Stimulated activated naive B cell treated with anti-CD40 and anti-IgM and Interleukin-4, amounts not matched to agents 10 μg/mL and 1 μg/mL and 100 μg/mL, for 72 hours (primary cell): ENCODE measurements around the gene SEPTIN10.

Source experiments
- ATAC-seq, 2 donors: fragments of 150-1000 bp; cut with Tn5 transposase; replicated peaks; 2 replicates each; pipeline ENCODE4 v1.10.0; 2021; ENCODE audit warnings: moderate library complexity in 1 of 2
- DNase-seq: peaks from one replicate; pipeline ENCODE4 v3.0.0; 2021
- H3K27ac Mint-ChIP-seq: one replicate; pipeline ENCODE4 v1.8.0; 2022; ENCODE audit warnings: mild to moderate bottlenecking, mixed read lengths
- H3K27me3 Mint-ChIP-seq, 2 donors: one replicate each; pipeline ENCODE4 v1.8.0; 2022; ENCODE audit warnings: mixed read lengths in 2 of 2
- H3K36me3 Mint-ChIP-seq, 2 donors: one replicate each; pipeline ENCODE4 v1.8.0; 2022; ENCODE audit warnings: mixed read lengths in 2 of 2, mild to moderate bottlenecking in 1 of 2
- H3K4me1 Mint-ChIP-seq, 2 donors: one replicate each; pipeline ENCODE4 v1.8.0; 2022; ENCODE audit warnings: mixed read lengths in 2 of 2, mild to moderate bottlenecking in 1 of 2
- H3K4me3 Mint-ChIP-seq, 2 donors: one replicate each; pipeline ENCODE4 v1.8.0; 2022; ENCODE audit warnings: mild to moderate bottlenecking in 2 of 2, mixed read lengths in 2 of 2, moderate library complexity in 1 of 2
- H3K9me3 Mint-ChIP-seq, 2 donors: one replicate each; pipeline ENCODE4 v1.8.0; 2022; ENCODE audit warnings: mixed read lengths in 2 of 2, mild to moderate bottlenecking in 1 of 2

The SEPTIN10 gene

DNA sequence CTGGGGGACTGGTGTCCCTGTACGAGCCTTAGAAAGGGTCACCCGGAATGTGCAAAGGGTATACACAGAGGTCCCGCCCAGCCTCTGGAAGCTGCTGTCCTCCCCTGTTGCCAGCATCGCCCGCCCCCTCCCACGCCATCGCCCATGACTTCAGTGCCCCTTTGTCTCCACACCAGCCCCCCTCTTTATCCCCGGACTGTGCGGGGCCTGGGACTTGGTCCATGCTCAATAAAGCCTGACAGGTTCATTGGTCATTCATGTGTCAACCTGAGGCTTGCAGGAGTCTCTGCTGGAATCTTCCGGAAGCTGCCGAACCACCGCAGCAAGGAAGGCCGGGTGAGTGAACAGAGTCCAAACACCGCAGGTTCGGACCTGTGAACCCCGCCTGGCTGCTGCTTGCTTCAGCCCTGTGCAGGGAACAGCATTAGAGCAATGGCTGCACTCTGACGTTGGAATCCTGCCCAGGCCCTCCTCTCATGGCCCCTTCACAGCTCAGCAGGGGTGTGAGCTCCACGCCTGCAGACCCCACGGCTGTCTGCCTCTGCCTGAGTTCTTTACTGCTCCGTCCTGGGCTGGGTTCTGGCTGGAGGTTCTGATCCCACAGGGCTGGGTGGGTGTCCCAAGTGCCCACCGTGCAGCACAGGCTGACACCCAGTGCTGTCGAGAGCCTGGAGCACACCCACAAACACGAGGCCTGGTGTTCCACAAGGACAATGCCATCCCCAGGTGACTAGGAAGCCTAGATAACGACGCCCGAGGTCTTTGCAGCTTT lies 96.5 kb downstream of the SEPTIN10 start:
- ATAC-seq, result no peak
- DNase-seq, result no peak
- no peak overlapping the region for H3K27ac Mint-ChIP-seq
- no peak overlapping the region for H3K4me3 Mint-ChIP-seq
- no peaks in the 10 kb centered on the region for H3K36me3 Mint-ChIP-seq
- no peaks in the 10 kb centered on the region for H3K9me3 Mint-ChIP-seq
- no peaks in the 10 kb centered on the region for H3K4me1 Mint-ChIP-seq
- no peaks in the 10 kb centered on the region for H3K27me3 Mint-ChIP-seq

DNA sequence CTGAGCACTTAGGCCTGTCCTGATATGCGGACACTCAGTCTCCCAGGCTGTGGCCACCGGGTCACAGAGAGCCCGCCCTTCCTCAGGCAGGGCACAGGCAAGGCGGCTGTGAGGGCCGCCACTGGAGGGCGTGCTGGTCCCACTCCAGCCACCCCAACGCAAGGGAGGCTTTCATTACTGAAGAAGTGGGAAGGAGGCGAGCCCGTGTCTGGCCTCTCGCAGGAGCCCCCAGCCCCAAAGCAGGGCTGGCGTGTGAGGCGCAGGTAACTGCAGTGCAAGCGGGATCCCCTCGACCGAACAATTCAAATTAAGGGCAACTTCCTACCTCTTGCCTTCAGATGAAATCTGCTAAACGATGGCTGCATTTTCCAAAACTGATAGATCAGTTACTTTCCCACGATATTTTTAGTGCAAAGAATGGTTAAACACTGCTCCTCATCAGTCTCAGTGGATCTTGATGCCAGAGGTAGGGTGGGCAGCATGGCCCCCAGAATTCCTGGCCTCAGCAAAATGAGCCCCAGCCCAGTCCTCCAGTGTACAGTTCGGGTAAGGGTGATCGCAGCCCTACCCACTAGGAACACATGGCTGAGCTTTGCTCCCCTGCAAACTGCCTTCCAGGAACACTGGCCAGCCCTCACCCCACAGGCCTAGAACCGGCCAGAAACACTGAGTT lies 97.2 kb downstream of the SEPTIN10 start:
- Mint-ChIP-seq H3K27me3 (no peaks in the 10 kb centered on the region), H3K4me3 (no peak overlapping the region), H3K27ac (no peak overlapping the region), H3K9me3 (no peaks in the 10 kb centered on the region), H3K4me1 (no peaks in the 10 kb centered on the region), H3K36me3 (no peaks in the 10 kb centered on the region)
- DNase-seq (no peak), ATAC-seq (peak in 1 of 2 donors; percentile 59)

DNA sequence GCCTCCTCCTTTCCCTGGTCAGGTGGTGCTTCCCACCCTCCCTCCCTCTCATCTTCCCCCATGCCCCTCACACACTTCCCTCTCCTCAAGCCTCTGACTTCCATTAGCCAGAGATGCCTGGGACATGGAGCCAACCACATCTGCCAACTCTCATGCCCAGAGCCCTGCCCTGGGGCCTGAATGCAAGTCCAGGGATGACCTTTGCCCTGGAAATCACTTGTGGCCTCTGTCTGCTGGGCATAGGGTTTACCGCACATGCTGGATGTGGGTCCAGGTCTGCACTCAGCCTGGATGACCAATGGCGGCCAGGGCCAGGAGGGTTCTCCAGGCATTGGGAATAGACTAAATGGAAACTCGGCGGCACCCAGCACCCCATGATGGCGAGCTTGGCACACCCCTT lies 98.9 kb downstream of the SEPTIN10 start:
- no peak for ATAC-seq
- Mint-ChIP-seq H3K27me3 (no peaks in the 10 kb centered on the region), H3K4me1 (peaks cover 0 to 2% of the 10 kb centered on the region in 2 donors), H3K36me3 (no peaks in the 10 kb centered on the region), H3K4me3 (no peak overlapping the region), H3K27ac (no peak overlapping the region), H3K9me3 (no peaks in the 10 kb centered on the region)
- no peak for DNase-seq

DNA sequence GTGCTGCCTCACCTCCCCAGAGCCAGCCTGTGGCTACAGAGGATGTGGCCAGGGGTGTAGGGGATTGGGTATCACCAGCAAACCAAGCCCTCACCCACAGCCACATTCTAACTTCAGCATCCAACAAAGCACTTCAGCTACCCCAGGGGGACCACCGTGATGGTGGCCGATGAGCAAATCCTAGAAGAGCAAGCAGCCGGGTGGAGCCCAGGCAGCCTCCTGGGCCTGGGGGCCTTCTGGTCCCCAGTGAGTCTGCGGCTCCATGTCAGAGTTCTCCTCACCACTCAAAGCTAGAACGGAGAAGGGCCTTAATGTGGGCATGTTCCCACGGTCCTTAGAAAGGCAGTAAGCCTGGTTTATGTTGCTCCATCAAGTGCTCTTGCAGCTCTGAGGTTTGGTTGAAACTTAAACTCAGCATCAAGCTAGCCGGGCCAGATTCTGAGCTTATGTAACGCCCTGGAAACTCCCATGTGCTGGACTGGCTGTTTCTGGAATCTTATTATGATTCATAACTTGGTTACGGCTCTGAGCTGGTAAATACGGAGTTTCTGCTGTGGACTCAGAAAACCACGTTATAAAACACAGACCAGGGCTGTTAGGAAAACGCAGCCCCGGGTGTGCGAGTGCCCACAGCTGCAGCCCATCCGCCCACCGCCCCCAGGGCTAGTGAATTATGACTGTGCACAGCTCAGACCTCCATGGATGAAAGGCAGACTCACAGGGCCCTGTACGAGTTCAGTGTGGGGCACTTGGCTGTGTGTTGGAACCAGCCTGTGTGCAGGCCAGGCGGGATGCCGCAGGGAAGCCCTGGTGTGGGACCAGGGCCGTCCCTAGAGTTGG lies 99.8 kb downstream of the SEPTIN10 start:
- DNase-seq (no peak), ATAC-seq (peak in 1 of 2 donors; percentile 41)
- Mint-ChIP-seq H3K9me3 (no peaks in the 10 kb centered on the region), H3K36me3 (no peaks in the 10 kb centered on the region), H3K4me3 (no peak overlapping the region), H3K27me3 (no peaks in the 10 kb centered on the region), H3K27ac (no peak overlapping the region), H3K4me1 (peaks cover 0 to 2% of the 10 kb centered on the region in 2 donors)

DNA sequence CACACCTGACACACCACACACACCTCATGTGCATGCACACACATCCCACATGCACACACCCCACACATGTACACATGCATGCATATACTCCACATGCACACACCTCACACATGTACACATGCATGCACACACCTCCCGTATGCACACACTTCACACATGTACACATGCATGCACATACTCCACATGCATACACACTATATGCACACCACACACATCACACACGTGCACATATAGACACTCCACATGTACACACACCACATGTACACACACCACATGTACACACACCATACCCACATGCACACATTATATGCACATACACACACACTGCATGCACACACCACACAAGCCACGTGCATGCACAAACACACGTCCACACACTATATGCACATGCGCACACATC lies 100.5 kb downstream of the SEPTIN10 start:
- H3K27ac Mint-ChIP-seq, result no peak overlapping the region
- no peaks in the 10 kb centered on the region for H3K9me3 Mint-ChIP-seq
- DNase-seq, result no peak
- H3K4me3 Mint-ChIP-seq, result no peak overlapping the region
- ATAC-seq, result no peak
- peaks cover 0 to 2% of the 10 kb centered on the region in 2 donors for H3K4me1 Mint-ChIP-seq
- H3K27me3 Mint-ChIP-seq, result no peaks in the 10 kb centered on the region
- H3K36me3 Mint-ChIP-seq, result no peaks in the 10 kb centered on the region

DNA sequence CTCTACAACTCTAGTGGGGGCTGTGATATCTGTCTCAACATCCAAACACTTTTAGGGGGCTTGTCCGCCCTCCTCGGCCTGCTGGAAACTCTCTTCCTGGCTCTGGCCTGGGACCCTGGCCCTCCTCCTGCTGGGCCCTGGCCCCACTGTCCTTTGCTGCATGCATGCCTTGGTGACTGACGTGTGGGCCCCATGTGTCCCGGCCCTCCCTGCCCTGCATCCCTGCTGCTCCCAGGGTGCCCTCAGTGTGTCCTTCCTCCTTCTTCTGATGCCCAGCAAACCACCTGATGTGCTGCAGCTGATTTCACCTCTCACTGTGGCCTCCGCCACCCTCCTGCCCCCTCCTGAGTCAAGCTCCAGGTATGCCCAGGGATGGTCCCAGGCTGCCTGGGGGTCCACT lies 101.7 kb downstream of the SEPTIN10 start:
- no peaks in the 10 kb centered on the region for H3K36me3 Mint-ChIP-seq
- H3K4me3 Mint-ChIP-seq, result no peak overlapping the region
- no peaks in the 10 kb centered on the region for H3K9me3 Mint-ChIP-seq
- H3K27ac Mint-ChIP-seq, result no peak overlapping the region
- no peaks in the 10 kb centered on the region for H3K27me3 Mint-ChIP-seq
- ATAC-seq (no peak), DNase-seq (no peak)
- H3K4me1 Mint-ChIP-seq, result peaks cover 2 to 4% of the 10 kb centered on the region in 2 donors

DNA sequence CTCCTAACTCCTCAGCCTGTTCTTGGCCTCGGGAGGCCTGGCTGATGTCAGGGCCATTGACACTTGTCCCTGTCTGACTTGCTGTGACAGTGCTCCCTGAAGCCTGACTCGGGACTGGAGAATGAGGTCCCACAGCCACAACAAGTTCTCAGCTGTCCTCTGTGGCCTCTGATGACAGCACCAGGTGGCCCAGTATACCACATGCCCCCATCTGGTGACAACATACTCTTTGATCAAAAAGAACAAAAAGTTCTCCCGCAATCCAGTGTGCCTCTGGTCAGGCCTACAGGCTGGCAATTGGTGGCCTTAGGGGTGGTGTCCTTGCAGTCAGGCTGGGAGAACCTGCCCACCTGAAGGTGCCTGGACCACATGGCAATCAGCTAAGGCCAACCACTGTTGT lies 102.6 kb downstream of the SEPTIN10 start:
- Mint-ChIP-seq H3K4me1 (peaks cover 2 to 4% of the 10 kb centered on the region in 2 donors), H3K27ac (no peak overlapping the region), H3K4me3 (no peak overlapping the region), H3K36me3 (no peaks in the 10 kb centered on the region), H3K9me3 (no peaks in the 10 kb centered on the region), H3K27me3 (no peaks in the 10 kb centered on the region)
- DNase-seq, result no peak
- no peak for ATAC-seq

DNA sequence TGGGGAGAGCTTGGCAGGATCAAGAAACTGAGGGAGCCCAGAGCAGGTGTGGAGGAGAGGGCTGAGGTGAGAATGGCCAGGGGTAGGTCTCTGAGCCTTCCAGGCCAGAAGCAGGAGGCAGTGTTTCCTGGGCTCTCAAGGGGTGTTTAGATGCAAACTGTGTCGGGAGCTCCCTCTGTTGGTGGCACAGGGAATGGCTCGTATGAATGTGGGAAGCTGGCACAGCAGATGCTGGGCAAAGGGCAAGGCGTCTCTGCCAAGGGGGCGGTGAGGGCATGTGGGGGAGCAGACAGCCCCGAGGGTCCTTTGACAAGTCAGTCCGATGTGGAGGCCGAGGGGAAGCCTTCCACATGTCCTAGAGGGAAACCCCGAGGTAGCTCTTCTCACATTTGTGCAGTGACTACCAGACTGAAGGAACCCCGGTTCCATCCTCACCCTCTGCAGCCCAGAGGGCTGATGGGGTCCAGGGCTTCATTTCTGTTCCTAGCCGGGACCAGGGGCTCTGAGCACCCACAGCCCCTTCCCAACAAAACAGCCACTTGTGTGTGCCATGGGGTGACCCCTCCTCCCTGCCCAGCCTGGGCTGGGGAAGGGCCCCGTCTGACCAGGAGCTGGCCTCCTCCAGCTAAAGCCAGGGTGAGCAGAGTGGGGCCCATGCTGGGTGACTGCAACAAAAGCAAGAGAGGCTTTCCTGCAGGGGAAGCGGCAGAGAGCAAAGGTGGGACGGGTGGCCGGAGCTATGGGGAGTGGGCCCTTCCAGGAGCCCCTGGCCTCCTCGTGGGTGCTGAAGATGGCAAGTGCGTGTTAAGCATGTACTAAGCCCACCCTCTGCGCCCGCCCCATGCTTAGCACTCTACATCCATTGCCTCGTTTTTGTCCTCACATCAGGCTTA lies 103.4 kb downstream of the SEPTIN10 start:
- H3K36me3 Mint-ChIP-seq, result no peaks in the 10 kb centered on the region
- no peaks in the 10 kb centered on the region for H3K27me3 Mint-ChIP-seq
- DNase-seq, result peak; percentile 61
- ATAC-seq, result peak; percentile 73 to 78
- no peak overlapping the region for H3K27ac Mint-ChIP-seq
- peaks cover 2 to 4% of the 10 kb centered on the region in 2 donors for H3K4me1 Mint-ChIP-seq
- no peaks in the 10 kb centered on the region for H3K9me3 Mint-ChIP-seq
- H3K4me3 Mint-ChIP-seq, result no peak overlapping the region

DNA sequence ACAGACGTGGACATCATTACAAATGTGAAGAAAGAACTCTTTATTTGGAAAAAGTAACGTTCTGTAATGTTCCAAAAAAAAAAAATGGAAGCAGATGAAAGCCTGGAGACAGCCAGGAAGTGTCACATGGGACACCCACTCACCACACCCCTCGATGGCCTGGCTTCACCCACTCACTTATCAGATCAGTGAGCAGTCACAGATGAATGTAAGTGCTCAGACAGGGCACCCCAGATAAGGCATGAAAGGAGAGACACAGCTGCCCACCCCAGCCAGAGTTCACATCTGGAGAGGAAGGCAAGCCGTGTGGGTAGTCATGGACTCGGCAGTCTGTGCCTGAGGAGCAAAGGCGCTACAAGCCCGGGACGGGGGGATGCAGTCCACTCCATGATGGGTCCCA lies 105.2 kb downstream of the SEPTIN10 start:
- H3K27ac Mint-ChIP-seq, result no peak overlapping the region

DNA sequence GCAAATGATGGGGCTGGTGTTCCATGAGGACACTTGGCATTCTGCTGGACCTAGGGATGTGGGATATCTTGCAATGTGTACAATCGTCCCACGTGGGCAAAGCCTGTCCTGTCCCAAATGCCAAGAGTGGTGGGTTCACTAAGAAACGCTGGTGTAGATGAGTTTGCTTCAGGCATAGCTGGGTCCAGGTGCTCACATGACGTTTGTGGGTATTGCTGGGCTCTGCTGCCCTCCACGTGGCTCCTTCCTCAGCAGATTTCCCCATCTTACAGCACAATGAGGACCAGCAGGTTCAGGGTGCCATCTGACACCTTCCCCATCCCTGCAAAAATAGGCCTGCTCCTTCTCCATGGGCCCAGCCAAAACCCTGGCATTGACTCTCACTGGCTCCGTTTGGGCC lies 105.9 kb downstream of the SEPTIN10 start:
- Mint-ChIP-seq H3K9me3 (no peaks in the 10 kb centered on the region), H3K36me3 (no peaks in the 10 kb centered on the region), H3K27me3 (no peaks in the 10 kb centered on the region), H3K27ac (no peak overlapping the region), H3K4me1 (peaks cover 2 to 4% of the 10 kb centered on the region in 2 donors), H3K4me3 (no peak overlapping the region)
- DNase-seq (no peak), ATAC-seq (no peak)

More for the DNA sequence above, 105.2 kb downstream of the SEPTIN10 start:
- no peak for DNase-seq
- Mint-ChIP-seq H3K36me3 (no peaks in the 10 kb centered on the region), H3K9me3 (no peaks in the 10 kb centered on the region), H3K27me3 (no peaks in the 10 kb centered on the region), H3K4me1 (peaks cover 2 to 4% of the 10 kb centered on the region in 2 donors), H3K4me3 (no peak overlapping the region)
- ATAC-seq, result no peak

DNA sequence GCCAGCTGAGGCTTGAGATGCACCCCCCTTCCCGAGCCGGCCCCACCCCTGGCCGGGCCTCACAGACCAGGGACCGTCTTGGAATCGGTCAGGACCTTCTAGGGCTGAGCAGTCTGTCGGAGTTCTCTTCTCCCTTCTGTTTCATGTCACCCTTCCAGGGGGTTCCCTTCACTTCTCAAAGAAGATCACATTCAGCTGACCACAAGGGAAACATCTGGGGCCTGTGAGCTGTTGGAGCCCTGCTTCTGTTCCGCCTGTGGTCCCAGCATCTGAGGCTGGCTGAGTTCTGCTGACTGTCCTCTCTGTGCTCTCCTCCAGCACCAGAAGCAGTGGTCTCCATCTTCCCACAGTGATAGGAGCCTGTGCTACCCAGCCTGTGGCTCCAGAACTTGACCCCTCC lies 106.5 kb downstream of the SEPTIN10 start:
- peaks cover 2 to 4% of the 10 kb centered on the region in 2 donors for H3K4me1 Mint-ChIP-seq
- peak; percentile 50 to 55 for ATAC-seq
- no peak for DNase-seq
- no peaks in the 10 kb centered on the region for H3K36me3 Mint-ChIP-seq
- H3K4me3 Mint-ChIP-seq, result no peak overlapping the region
- H3K9me3 Mint-ChIP-seq, result no peaks in the 10 kb centered on the region
- no peak overlapping the region for H3K27ac Mint-ChIP-seq
- H3K27me3 Mint-ChIP-seq, result no peaks in the 10 kb centered on the region

DNA sequence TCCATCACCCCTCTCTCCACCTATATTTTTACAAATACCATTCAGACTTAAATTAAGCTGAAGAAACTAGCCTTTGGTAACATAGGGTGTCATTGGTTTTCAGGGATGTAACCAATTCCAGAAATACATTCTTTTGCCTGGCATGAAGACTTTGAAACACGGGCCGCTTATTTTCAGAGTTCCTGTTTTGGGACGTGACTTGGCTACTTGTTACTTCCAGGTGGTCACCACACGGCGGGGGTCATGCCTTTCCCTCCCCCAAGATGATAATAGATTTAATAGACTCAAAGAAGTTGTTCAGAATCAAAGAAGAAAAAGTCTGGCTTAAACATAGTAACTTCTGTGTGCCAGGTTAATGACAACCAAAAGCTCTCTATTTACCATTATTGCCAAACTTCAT lies 110.6 kb downstream of the SEPTIN10 start:
- H3K27ac Mint-ChIP-seq, result no peak overlapping the region
- H3K27me3 Mint-ChIP-seq, result no peaks in the 10 kb centered on the region
- DNase-seq, result no peak
- no peak overlapping the region for H3K4me3 Mint-ChIP-seq
- H3K9me3 Mint-ChIP-seq, result no peaks in the 10 kb centered on the region
- H3K4me1 Mint-ChIP-seq, result peaks cover 2 to 12% of the 10 kb centered on the region in 2 donors
- H3K36me3 Mint-ChIP-seq, result no peaks in the 10 kb centered on the region
- no peak for ATAC-seq

DNA sequence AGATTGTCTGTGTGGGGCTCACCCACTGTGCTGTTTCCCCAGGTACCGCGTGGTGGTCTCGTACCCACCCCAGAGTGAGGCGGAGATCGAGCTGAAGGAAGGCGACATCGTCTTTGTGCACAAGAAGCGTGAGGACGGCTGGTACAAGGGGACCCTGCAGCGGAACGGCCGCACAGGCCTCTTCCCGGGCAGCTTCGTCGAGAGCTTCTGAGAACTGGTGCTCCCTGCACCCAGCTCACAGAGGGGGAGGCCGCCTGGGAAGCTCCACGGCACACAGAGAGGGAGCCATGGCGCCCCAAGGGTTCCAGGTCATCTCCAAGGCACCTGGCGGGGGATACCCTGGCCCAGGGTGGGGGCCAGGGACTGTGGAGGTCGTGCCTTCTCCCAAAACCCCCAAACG lies 112.3 kb downstream of the SEPTIN10 start:
- Mint-ChIP-seq H3K36me3 (no peaks in the 10 kb centered on the region), H3K4me1 (peaks cover 2 to 8% of the 10 kb centered on the region in 2 donors)

DNA sequence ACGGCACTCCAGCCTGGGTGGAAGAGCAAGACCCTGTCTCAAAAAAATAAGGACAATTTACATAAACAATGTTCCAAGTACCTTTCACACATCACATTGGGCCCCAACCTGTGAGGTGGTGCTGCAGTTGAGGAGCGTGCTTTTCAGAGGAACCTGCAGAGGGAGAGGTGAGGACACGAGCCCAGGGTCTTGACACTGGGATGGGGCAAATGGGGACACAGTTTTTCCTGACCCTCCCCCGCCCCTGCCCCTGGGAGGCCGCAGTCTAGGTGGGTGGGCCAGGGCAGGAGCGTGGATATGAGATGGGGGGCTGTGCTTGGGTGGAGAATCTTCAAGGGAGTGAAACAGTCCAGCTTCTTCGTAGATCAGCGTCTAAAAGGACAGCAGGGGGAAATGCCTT lies 112.9 kb downstream of the SEPTIN10 start:
- Mint-ChIP-seq H3K4me1 (peaks cover 2 to 8% of the 10 kb centered on the region in 2 donors), H3K4me3 (no peak overlapping the region), H3K36me3 (no peaks in the 10 kb centered on the region), H3K27me3 (no peaks in the 10 kb centered on the region), H3K9me3 (no peaks in the 10 kb centered on the region), H3K27ac (no peak overlapping the region)
- ATAC-seq (no peak), DNase-seq (no peak)

More for the DNA sequence above, 112.3 kb downstream of the SEPTIN10 start:
- ATAC-seq, result no peak
- Mint-ChIP-seq H3K4me3 (no peak overlapping the region), H3K9me3 (no peaks in the 10 kb centered on the region), H3K27me3 (no peaks in the 10 kb centered on the region), H3K27ac (no peak overlapping the region)
- no peak for DNase-seq
